Panc1 (cell line): ENCODE results near the gene WNT7A. TPM values are rescaled to one million over a fixed set of nuclear protein-coding genes. Genes with fewer than 3 reads are reported as not detected.

Experiments used
- ATAC-seq: fragments of 200-7000 bp; cut with Tn5 transposase; 2 replicates; pipeline ENCODE4 v1.9.1; 2020; ENCODE audit warnings: mild to moderate bottlenecking, moderate library complexity
- BruUV-seq: library from RNA; stranded (reverse); fragments of 400-500 nt; replicated peaks from 2 replicates; lab custom pipeline; 2021; lab: Mats Ljungman, UMichigan
- CTCF ChIA-PET: fragments of 300-600 bp; sonication (Branson Sonifier 250); formaldehyde crosslinking; loops from one replicate; lab custom pipeline; 2022; ENCODE audit warnings: antibody characterized with exemption; lab: Charles Lee
- POLR2A ChIA-PET: fragments of 300-600 bp; sonication (Branson Sonifier 250); formaldehyde crosslinking; loops from one replicate; lab custom pipeline; 2022; ENCODE audit warnings: antibody characterized with exemption; lab: Charles Lee
- DNase-seq: peaks from one replicate; pipeline ENCODE4 v3.0.0-alpha.2; 2010; ENCODE audit warnings: low read depth, low spot score
- H3K27ac ChIP-seq: 2 replicates; pipeline ENCODE4 v1.5.1; 2011; ENCODE audit warnings: mild to moderate bottlenecking, low read length, inconsistent platforms
- H3K27me3 ChIP-seq: fragments of 200-500 bp; sonication (Bioruptor generic); 2 replicates; pipeline ENCODE4 v1.6.0; 2014; ENCODE audit warnings: low read length, inconsistent platforms; ENCODE audit not compliant: control insufficient read depth, insufficient read depth
- H3K36me3 ChIP-seq: fragments of 200-500 bp; sonication (Bioruptor generic); 2 replicates; pipeline ENCODE4 v1.5.1; 2014; ENCODE audit warnings: inconsistent platforms, mild to moderate bottlenecking, low read length, moderate library complexity; ENCODE audit not compliant: control insufficient read depth, insufficient read depth
- H3K4me1 ChIP-seq: 2 replicates; pipeline ENCODE4 v1.5.1; 2011; ENCODE audit warnings: inconsistent platforms, mild to moderate bottlenecking, low read length, moderate library complexity; ENCODE audit not compliant: control insufficient read depth, insufficient read depth
- H3K4me3 ChIP-seq, 2 experiments: 2 replicates each; pipeline ENCODE4 v1.5.1; 2011 to 2012; ENCODE audit warnings: low read depth in 2 of 2, low read length in 2 of 2, mild to moderate bottlenecking in 2 of 2, inconsistent platforms in 1 of 2, moderate library complexity in 1 of 2
- H3K9me3 ChIP-seq: fragments of 200-500 bp; sonication (Bioruptor generic); 2 replicates; pipeline ENCODE4 v1.5.1; 2014; ENCODE audit warnings: low read depth, mild to moderate bottlenecking, inconsistent platforms, low read length, moderate library complexity; ENCODE audit not compliant: control insufficient read depth, insufficient read depth
- CTCF ChIP-seq: fragments of 450-650 bp; IDR thresholded peaks from 2 replicates; pipeline ENCODE4 v1.5.1; 2017; ENCODE audit warnings: mild to moderate bottlenecking
- POLR2AphosphoS5 ChIP-seq: IDR thresholded peaks from 2 replicates; pipeline ENCODE4 v1.6.1; 2012; ENCODE audit warnings: mild to moderate bottlenecking, low read depth, low read length, moderate library complexity
- SIN3A ChIP-seq: IDR thresholded peaks from 2 replicates; pipeline ENCODE4 v1.6.1; 2012; ENCODE audit warnings: low read depth, mild to moderate bottlenecking, low read length, moderate library complexity, borderline replicate concordance; ENCODE audit not compliant: insufficient read depth
- TCF7L2 ChIP-seq: IDR thresholded peaks from 2 replicates; pipeline ENCODE4 v1.6.1; 2011; ENCODE audit warnings: mild to moderate bottlenecking, low read depth, low read length, inconsistent platforms
- in situ Hi-C: cut with HindIII; loops from 2 replicates; pipeline ENCODE4 v1.10.0; 2016; ENCODE audit warnings: low sequenced_read_pairs, low pct_unique_long_range_greater_than_20kb
- intact Hi-C: fragments of 100-400 bp; cut with micrococcal nuclease; formaldehyde crosslinking; loops from one replicate; pipeline ENCODE4 v1.10.0; 2022; ENCODE audit not compliant: unreplicated experiment
- total RNA-seq: library from RNA; stranded (reverse); gene quantifications from one replicate; pipeline ENCODE4 v1.2.1, GENCODE V29; 2021; ENCODE audit not compliant: unreplicated experiment
- TF ChIP-seq, protein P1 (sequence below), 2 experiments: IDR thresholded peaks; 2 replicates each; pipeline ENCODE4 v1.6.1; 2011 to 2012; ENCODE audit warnings: low read depth in 2 of 2, control low read depth in 1 of 2, low read length in 1 of 2, mild to moderate bottlenecking in 1 of 2, moderate library complexity in 1 of 2; ENCODE audit not compliant: insufficient read depth in 1 of 2

WNT7A gene
- total RNA-seq, 1 experiment from 2014 or later = not detected

GRCh38 chr3:13861461-13861860 is 18.4 kb downstream of the WNT7A start:
- Histone ChIP-seq H3K4me3 (no peak overlapping the region), H3K4me1 (no peaks in the 10 kb centered on the region), H3K36me3 (no peaks in the 10 kb centered on the region), H3K9me3 (no peaks in the 10 kb centered on the region), H3K27me3 (no peaks in the 10 kb centered on the region; the same call in 1 of the 2 replicates), H3K27ac (no peak overlapping the region)
- no peak for DNase-seq
- in situ Hi-C loops = no loop called here
- ChIA-PET POLR2A (no interaction called here), CTCF (no interaction called here)
- ATAC-seq = no peak
- intact Hi-C loops = no loop called here
- TF ChIP-seq SIN3A (no peak), TCF7L2 (no peak), POLR2AphosphoS5 (no peak), CTCF (no peak)
- TF ChIP-seq, protein P1, sequence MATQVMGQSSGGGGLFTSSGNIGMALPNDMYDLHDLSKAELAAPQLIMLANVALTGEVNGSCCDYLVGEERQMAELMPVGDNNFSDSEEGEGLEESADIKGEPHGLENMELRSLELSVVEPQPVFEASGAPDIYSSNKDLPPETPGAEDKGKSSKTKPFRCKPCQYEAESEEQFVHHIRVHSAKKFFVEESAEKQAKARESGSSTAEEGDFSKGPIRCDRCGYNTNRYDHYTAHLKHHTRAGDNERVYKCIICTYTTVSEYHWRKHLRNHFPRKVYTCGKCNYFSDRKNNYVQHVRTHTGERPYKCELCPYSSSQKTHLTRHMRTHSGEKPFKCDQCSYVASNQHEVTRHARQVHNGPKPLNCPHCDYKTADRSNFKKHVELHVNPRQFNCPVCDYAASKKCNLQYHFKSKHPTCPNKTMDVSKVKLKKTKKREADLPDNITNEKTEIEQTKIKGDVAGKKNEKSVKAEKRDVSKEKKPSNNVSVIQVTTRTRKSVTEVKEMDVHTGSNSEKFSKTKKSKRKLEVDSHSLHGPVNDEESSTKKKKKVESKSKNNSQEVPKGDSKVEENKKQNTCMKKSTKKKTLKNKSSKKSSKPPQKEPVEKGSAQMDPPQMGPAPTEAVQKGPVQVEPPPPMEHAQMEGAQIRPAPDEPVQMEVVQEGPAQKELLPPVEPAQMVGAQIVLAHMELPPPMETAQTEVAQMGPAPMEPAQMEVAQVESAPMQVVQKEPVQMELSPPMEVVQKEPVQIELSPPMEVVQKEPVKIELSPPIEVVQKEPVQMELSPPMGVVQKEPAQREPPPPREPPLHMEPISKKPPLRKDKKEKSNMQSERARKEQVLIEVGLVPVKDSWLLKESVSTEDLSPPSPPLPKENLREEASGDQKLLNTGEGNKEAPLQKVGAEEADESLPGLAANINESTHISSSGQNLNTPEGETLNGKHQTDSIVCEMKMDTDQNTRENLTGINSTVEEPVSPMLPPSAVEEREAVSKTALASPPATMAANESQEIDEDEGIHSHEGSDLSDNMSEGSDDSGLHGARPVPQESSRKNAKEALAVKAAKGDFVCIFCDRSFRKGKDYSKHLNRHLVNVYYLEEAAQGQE (IDR thresholded peaks at IDR 0.05; ENCODE audit: insufficient read depth in 1 of 2, low read depth in 2 of 2, low read length in 1 of 2) = no peak
- no TSS peak for BruUV-seq

DNA sequence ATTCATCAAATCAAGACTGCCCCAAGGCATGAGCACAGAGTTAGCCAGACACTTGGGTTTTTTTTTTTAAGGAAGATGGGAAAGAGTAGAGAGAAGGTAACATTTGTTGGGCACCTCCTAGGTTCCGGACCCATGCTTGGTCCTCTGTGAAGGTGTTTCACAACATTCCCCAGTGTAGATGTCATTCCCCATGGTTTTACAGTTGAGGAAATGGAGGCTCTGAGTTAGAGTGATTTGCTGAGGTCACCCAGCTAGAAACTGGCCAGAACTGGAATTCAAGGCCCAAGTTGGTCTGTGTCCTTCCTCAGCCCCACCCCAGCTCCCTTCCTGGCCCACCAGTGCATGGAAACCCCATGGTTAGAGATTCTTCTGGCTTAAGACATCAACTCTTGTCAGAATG is 19.9 kb downstream of the WNT7A start:
- H3K27ac ChIP-seq = no peak overlapping the region
- no peaks in the 10 kb centered on the region for H3K9me3 ChIP-seq
- H3K4me3 ChIP-seq = no peak overlapping the region
- BruUV-seq = no TSS peak
- POLR2A ChIA-PET = no interaction called here
- no peaks in the 10 kb centered on the region; the same call in 1 of the 2 replicates for H3K27me3 ChIP-seq
- no peaks in the 10 kb centered on the region for H3K36me3 ChIP-seq
- intact Hi-C loops = no loop called here
- H3K4me1 ChIP-seq = no peaks in the 10 kb centered on the region
- TF ChIP-seq POLR2AphosphoS5 (no peak), CTCF (no peak), TCF7L2 (no peak), SIN3A (no peak)
- TF ChIP-seq, protein P1 (IDR thresholded peaks at IDR 0.05; ENCODE audit: insufficient read depth in 1 of 2, low read depth in 2 of 2, low read length in 1 of 2) = no peak
- DNase-seq = no peak
- CTCF ChIA-PET = no interaction called here
- in situ Hi-C loops = no loop called here
- ATAC-seq = no peak
